Measurements from ENCODE around the gene OTUD7B. TPM values are rescaled to one million over a fixed set of nuclear protein-coding genes. Genes with fewer than 3 reads are reported as not detected.
A peak's percentile ranks its signal among the peaks of the same experiment; 100 is the strongest.

The OTUD7B gene
- total and polyA plus RNA-seq, 2 of the 8 experiments (the other 6 are each of a cell fraction or from before 2014, with no cell fraction given) = 4.2 to 21.5 TPM

DNA sequence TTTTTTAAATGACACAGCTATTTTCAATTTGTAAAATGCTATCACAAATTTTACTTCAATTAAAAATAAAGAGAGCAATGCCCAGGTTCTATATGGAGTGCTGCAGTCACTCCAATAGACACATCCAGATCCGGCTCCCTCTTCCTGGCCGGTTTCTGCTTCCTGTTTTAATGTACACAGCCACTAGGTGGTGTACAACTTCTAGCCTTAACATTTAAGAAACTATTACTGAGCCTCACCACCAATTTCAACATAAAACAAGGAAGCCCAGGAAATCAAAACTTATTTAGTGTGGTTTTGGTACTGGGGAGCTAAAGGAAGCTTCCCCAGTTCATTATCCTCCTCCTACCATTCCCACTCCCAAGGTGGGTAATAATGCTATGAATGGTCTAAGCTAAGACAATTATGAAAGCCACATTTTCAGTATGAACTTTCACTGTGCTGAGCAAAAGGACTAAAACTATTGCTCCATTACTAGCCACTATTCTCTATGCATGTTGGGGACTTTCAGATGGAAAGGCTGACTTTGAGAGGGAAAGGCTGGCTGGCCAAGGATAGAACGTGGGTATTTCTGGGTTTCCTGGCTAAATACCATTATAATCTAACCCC is 48.4 kb downstream of the OTUD7B start:
- H3K36me3 ChIP-seq (ENCODE audit: control insufficient read depth in 2 of 4, insufficient read depth in 4 of 4, low read length in 3 of 4) = peaks cover 14 to 60% (median 41%) of the 10 kb centered on the region in 4 experiments
- TF ChIP-seq, protein P1, sequence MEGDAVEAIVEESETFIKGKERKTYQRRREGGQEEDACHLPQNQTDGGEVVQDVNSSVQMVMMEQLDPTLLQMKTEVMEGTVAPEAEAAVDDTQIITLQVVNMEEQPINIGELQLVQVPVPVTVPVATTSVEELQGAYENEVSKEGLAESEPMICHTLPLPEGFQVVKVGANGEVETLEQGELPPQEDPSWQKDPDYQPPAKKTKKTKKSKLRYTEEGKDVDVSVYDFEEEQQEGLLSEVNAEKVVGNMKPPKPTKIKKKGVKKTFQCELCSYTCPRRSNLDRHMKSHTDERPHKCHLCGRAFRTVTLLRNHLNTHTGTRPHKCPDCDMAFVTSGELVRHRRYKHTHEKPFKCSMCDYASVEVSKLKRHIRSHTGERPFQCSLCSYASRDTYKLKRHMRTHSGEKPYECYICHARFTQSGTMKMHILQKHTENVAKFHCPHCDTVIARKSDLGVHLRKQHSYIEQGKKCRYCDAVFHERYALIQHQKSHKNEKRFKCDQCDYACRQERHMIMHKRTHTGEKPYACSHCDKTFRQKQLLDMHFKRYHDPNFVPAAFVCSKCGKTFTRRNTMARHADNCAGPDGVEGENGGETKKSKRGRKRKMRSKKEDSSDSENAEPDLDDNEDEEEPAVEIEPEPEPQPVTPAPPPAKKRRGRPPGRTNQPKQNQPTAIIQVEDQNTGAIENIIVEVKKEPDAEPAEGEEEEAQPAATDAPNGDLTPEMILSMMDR (IDR thresholded peaks at IDR 0.05; ENCODE audit: control extremely low read depth in 1 of 3, insufficient read depth in 1 of 3, low read depth in 1 of 3, low read length in 3 of 3) = peak in 2 of 3 experiments; percentile 59; a peak in 3 of 4 replicates
- peak; percentile 69 to 80 for TF ChIP-seq RAD21 (IDR thresholded peaks at IDR 0.05 in 1 of 2, conservative IDR thresholded peaks at IDR 0.05 in 1 of 2; ENCODE audit: low read depth in 2 of 2, low read length in 2 of 2)
- TF ChIP-seq RFX5 (IDR thresholded peaks at IDR 0.05; ENCODE audit: borderline replicate concordance, low read depth, low read length) = no peak
- WGBS, 2 experiments (ENCODE audit: extremely low coverage in 1 of 2, insufficient coverage in 1 of 2, insufficient read length in 1 of 2, insufficient replicate concordance in 2 of 2, low coverage in 1 of 2, low lambda C conversion rate in 2 of 2, missing lambda C conversion rate in 1 of 2) = 77% methylated on average over 3 of the region's 3 CpGs; no CpG with 5 or more reads in 1 of the 2 experiments

More for the DNA sequence above, 48.4 kb downstream of the OTUD7B start:
- Histone ChIP-seq H3K4me2 (ENCODE audit: insufficient read depth in 1 of 2, low read depth in 2 of 2, low read length in 2 of 2) (no peak overlapping the region), H4K5ac (ENCODE audit: insufficient read length, low read depth, low read length) (no peak overlapping the region), H3K9me3 (ENCODE audit: insufficient read depth in 2 of 2, low read depth in 1 of 2, low read length in 1 of 2) (peaks cover 17 to 24% of the 10 kb centered on the region in 2 experiments), H3K9ac (replicated peaks in 1 of 4; ENCODE audit: extremely low read depth in 1 of 4, low read depth in 3 of 4, low read length in 3 of 4) (no peak overlapping the region), H3K27ac (ENCODE audit: low read depth, low read length) (no peak overlapping the region), H3K56ac (replicated peaks; ENCODE audit: insufficient read length, low read depth, low read length) (no peak overlapping the region), H2BK5ac (ENCODE audit: low read depth, low read length) (no peak overlapping the region), H3K79me1 (ENCODE audit: low read depth, low read length) (no peaks in the 10 kb centered on the region), H2BK20ac (ENCODE audit: low read length) (no peak overlapping the region), H3K4ac (replicated peaks; ENCODE audit: insufficient read length, low read depth, low read length) (no peak overlapping the region), H3K4me3 (ENCODE audit: extremely low read depth in 1 of 4, insufficient read depth in 2 of 4, low read depth in 3 of 4, low read length in 4 of 4) (no peak overlapping the region), H2AK5ac (ENCODE audit: low read depth, low read length) (no peak overlapping the region), H4K91ac (replicated peaks; ENCODE audit: insufficient read length, low read length) (no peak overlapping the region), H3K4me1 (replicated peaks in 1 of 4; ENCODE audit: control insufficient read depth in 3 of 4, insufficient read depth in 4 of 4, low read length in 3 of 4) (no peaks in the 10 kb centered on the region), H2BK120ac (replicated peaks; ENCODE audit: low read depth, low read length) (no peak overlapping the region), H3K14ac (ENCODE audit: insufficient read length) (no peak overlapping the region), H3K23me2 (ENCODE audit: low read depth, low read length) (no peaks in the 10 kb centered on the region), H4K8ac (ENCODE audit: extremely low read depth, insufficient read depth, low read length) (no peak overlapping the region), H2BK15ac (ENCODE audit: low read length) (no peak overlapping the region), H2AFZ (ENCODE audit: low read length) (no peak overlapping the region), H2BK12ac (ENCODE audit: low read depth, low read length) (no peak overlapping the region), H3K27me3 (replicated peaks in 1 of 4; ENCODE audit: control insufficient read depth in 3 of 4, extremely low read depth in 1 of 4, insufficient read depth in 3 of 4, low read length in 3 of 4) (no peaks in the 10 kb centered on the region), H3K79me2 (ENCODE audit: control insufficient read depth in 1 of 2, insufficient read depth in 2 of 2, low read length in 2 of 2) (no peaks in the 10 kb centered on the region), H3K18ac (ENCODE audit: extremely low read depth, low read length) (no peak overlapping the region), H4K20me1 (replicated peaks in 1 of 2; ENCODE audit: control insufficient read depth in 1 of 2, insufficient read depth in 2 of 2, low read length in 2 of 2) (no peaks in the 10 kb centered on the region), H3K23ac (ENCODE audit: insufficient read length) (no peak overlapping the region)
- FAIRE-seq = no peak
- ChIA-PET CTCF (ENCODE audit: partially characterized antibody) (interaction anchor here (0.6 to 3.1 kb wide), 29 partner anchors 9 to 461 kb away, joined by 3 to 27 read pairs (median 4); partner anchors contain the start of genes OTUD7B and SV2A), POLR2A (ENCODE audit: partially characterized antibody) (interaction anchor here (0.9 kb wide), 1 partner anchor 201 kb away, joined by 3 read pairs; no protein-coding TSS in a partner anchor)
- DNase-seq (ENCODE audit: low read depth in 1 of 2, low spot score in 2 of 2) = no peak

Data from H1 (cell line).